ENCODE data around the gene CSRNP3.

Gene CSRNP3

DNA sequence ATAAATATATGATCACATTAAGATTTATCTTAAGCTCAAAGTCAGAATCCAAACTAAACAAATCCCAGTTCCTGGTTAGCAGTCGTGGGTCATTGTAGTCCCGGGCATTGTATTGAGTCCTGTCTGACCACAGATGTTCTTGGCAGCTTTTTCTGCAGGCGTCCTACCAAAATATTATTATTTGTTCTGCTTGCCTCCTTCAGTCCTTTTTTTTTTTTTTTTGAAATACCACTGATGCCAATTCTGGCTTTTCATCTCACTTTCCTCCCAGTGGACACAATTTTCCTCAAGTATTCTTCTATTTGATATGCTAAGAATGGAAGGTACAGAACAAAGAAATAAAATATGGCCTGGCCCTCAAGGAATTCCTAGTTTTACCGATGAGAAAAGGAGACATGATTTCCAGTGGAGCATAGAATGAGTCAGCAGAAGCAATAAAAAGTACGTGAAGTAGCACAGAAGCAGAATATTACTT lies 151.6 kb downstream of the CSRNP3 start:
- no peak overlapping the region for H3K4me3 Mint-ChIP-seq
- ATAC-seq (no peak), DNase-seq (ENCODE audit: low spot score in 2 of 2) (no peak)
- no peaks in the 10 kb centered on the region for H3K36me3 Mint-ChIP-seq
- H3K4me1 Mint-ChIP-seq: no peaks in the 10 kb centered on the region
- H3K27ac Mint-ChIP-seq: no peak overlapping the region
- H3K9me3 Mint-ChIP-seq: no peaks in the 10 kb centered on the region

DNA sequence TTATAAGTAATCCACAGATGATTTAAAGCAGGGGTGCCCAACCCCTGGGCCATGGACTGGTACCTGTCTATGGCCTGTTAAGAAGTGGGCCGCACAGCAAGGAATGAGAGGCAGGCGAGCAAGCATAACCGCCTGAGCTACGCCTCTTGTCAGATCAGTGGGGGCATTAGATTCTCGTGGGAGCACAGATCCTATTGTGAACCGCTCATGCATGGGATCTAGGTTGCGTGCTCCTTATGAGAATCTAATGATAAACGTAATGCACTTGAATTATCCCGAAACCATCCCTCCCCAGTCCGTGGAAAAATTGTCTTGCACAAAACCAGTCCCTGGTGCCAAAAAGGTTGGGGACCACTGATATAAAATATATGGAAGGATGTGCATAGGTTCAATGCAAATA lies 153.7 kb downstream of the CSRNP3 start:
- DNase-seq (ENCODE audit: low spot score in 2 of 2): no peak
- Mint-ChIP-seq H3K4me3 (no peak overlapping the region), H3K4me1 (no peaks in the 10 kb centered on the region), H3K9me3 (no peaks in the 10 kb centered on the region), H3K36me3 (no peaks in the 10 kb centered on the region), H3K27ac (no peak overlapping the region)
- ATAC-seq: no peak

DNA sequence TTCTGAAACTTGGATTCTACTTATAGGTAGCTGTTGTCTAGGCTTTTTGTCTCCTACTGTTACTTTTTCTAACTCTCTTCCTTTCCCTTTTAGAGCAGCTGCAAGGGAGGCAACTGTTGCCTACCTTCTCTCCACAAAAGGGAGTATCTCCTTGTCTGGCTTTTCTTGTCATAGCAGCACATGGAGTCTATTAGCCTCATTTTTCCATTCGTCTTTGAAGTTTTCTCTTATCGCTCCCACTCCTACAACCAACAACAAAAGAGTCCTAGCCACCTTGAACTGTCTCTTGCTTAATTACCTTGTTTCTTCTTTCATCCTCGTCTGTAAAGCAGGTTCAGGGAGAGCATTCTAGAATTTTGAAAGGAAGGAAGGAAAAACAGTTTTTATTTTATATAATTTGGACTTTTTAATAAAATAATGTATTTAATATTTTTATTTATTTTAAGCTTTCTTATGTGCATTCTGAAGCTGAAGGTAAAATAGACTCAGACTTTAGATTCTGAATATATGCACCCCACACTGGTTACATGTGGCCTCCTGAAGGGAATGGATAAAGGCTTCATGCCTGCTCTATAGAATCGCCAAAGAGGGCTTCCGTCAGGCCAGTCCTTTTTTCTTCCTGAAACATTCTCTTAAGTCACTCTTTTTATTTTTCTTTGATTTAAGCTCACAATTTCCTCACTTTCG lies 154.4 kb downstream of the CSRNP3 start:
- no peak for DNase-seq (ENCODE audit: low spot score in 2 of 2)
- Mint-ChIP-seq H3K4me3 (no peak overlapping the region), H3K4me1 (no peaks in the 10 kb centered on the region), H3K27ac (no peak overlapping the region), H3K36me3 (no peaks in the 10 kb centered on the region), H3K9me3 (no peaks in the 10 kb centered on the region)
- ATAC-seq: no peak

GRCh38 chr2:165624470-165624800 lies 154.9 kb downstream of the CSRNP3 start:
- DNase-seq (ENCODE audit: low spot score in 2 of 2) (no peak), ATAC-seq (no peak)
- Mint-ChIP-seq H3K27ac (no peak overlapping the region), H3K36me3 (no peaks in the 10 kb centered on the region), H3K4me1 (no peaks in the 10 kb centered on the region), H3K4me3 (no peak overlapping the region), H3K9me3 (no peaks in the 10 kb centered on the region)

DNA sequence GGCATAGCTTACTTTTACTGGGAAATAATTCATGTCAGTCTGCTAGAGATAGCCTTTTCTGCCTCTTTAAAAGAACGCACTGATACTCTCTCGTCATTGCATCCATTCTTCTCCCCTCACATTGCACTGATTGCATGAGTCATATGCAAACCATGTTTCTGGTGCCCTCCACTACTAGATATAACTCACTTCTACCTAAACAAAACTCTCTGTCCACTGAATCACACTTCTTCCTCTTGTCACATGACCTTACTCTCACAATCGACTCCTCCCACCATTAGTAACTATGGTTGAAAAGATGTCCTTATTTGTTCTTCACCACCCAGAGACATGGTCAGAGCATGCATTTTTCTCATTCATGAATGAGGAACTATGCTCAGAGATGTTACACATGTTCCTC lies 158.0 kb downstream of the CSRNP3 start:
- Mint-ChIP-seq H3K4me3 (no peak overlapping the region), H3K9me3 (no peaks in the 10 kb centered on the region), H3K4me1 (peaks cover 5% of the 10 kb centered on the region), H3K27ac (no peak overlapping the region), H3K36me3 (no peaks in the 10 kb centered on the region)
- ATAC-seq (peak; percentile 46), DNase-seq (ENCODE audit: low spot score in 2 of 2) (no peak)

DNA sequence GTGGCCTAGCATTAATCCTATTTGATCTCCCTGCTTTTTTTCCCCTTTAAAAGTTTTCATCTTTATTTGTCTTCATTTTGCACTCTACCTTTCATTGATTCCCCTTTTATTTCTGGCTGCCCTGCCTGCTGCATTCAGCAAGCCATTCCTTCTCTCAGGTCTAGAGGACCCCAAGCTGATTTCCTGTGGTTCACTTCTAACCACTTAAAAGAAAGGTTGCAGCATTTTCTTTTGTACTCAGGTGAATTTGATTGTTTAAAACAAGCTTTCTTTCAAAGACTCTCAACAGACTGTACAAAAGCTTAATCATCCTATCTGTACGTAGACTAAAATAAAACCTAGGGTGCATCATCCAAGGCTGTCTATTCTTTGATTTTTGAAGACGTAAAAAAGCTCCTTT lies 160.3 kb downstream of the CSRNP3 start:
- DNase-seq (ENCODE audit: low spot score in 2 of 2): no peak
- Mint-ChIP-seq H3K9me3 (no peaks in the 10 kb centered on the region), H3K4me1 (peaks cover 5% of the 10 kb centered on the region), H3K4me3 (no peak overlapping the region), H3K27ac (no peak overlapping the region), H3K36me3 (no peaks in the 10 kb centered on the region)
- no peak for ATAC-seq

DNA sequence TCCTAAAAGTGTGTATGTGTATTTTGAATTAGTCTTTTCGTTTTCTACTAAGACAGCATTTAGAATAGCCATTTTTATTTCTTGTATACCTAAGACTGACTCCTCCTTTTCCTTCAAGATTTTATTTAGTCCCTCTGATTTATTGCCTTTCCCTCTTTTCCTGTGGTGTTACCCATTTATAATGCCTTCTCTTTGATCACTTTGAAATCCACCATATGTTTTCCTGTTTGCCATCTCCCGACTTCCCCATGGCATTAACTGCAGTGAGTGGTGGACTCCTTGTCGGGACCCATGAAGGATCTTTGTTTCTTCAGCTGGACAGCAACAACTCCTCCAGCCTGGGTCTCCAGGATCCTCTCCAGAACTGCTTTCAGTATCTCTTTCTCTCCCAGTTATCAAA lies 160.7 kb downstream of the CSRNP3 start:
- Mint-ChIP-seq H3K4me1 (peaks cover 5% of the 10 kb centered on the region), H3K4me3 (no peak overlapping the region), H3K36me3 (no peaks in the 10 kb centered on the region), H3K9me3 (no peaks in the 10 kb centered on the region), H3K27ac (no peak overlapping the region)
- no peak for DNase-seq (ENCODE audit: low spot score in 2 of 2)
- ATAC-seq: no peak

- no peaks in the 10 kb centered on the region for H3K9me3 Mint-ChIP-seq
- peaks cover 5% of the 10 kb centered on the region for H3K4me1 Mint-ChIP-seq
- H3K27ac Mint-ChIP-seq: no peak overlapping the region
- DNase-seq (ENCODE audit: low spot score in 2 of 2) (no peak), ATAC-seq (no peak)
- H3K4me3 Mint-ChIP-seq: no peak overlapping the region
- H3K36me3 Mint-ChIP-seq: no peaks in the 10 kb centered on the region
These were observed 161.6 kb downstream of the CSRNP3 start for GRCh38 chr2:165631089-165631488.

- ATAC-seq (no peak), DNase-seq (ENCODE audit: low spot score in 2 of 2) (no peak)
- Mint-ChIP-seq H3K27ac (no peak overlapping the region), H3K4me1 (peaks cover 5% of the 10 kb centered on the region), H3K9me3 (no peaks in the 10 kb centered on the region), H3K4me3 (no peak overlapping the region), H3K36me3 (no peaks in the 10 kb centered on the region)
These were observed 163.1 kb downstream of the CSRNP3 start for GRCh38 chr2:165632594-165632993.

- no peak for ATAC-seq
- DNase-seq (ENCODE audit: low spot score in 2 of 2): no peak
- H3K4me3 Mint-ChIP-seq: no peak overlapping the region
These were observed 163.9 kb downstream of the CSRNP3 start for GRCh38 chr2:165633431-165633830.

DNA sequence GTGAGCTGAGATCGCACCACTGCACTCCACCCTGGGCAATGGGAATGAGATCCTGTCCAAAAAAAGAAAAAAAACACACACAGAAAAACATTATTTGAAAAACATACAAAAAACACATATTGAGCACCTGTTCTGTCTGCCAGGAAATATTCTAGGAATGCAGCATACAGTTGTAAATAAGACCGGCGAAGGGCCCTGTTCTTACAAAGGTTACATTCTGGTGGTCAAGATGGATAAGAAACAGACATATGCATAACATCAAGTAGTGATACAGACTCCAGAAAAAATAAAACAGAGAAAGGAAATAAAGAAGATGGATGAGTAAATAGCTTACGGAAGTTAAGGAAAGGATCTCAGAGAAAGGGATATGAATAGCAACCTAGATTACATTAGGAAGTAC lies 164.8 kb downstream of the CSRNP3 start:
- H3K4me1 Mint-ChIP-seq: peaks cover 5% of the 10 kb centered on the region
- DNase-seq (ENCODE audit: low spot score in 2 of 2) (no peak), ATAC-seq (no peak)
- no peaks in the 10 kb centered on the region for H3K36me3 Mint-ChIP-seq
- H3K4me3 Mint-ChIP-seq: no peak overlapping the region
- H3K27ac Mint-ChIP-seq: no peak overlapping the region
- H3K9me3 Mint-ChIP-seq: no peaks in the 10 kb centered on the region

More at GRCh38 chr2:165633431-165633830, 163.9 kb downstream of the CSRNP3 start:
- Mint-ChIP-seq H3K9me3 (no peaks in the 10 kb centered on the region), H3K4me1 (peaks cover 5% of the 10 kb centered on the region), H3K36me3 (no peaks in the 10 kb centered on the region), H3K27ac (no peak overlapping the region)

- no peak for DNase-seq (ENCODE audit: low spot score in 2 of 2)
- Mint-ChIP-seq H3K36me3 (no peaks in the 10 kb centered on the region), H3K4me1 (peaks cover 5% of the 10 kb centered on the region)
These were observed 165.4 kb downstream of the CSRNP3 start for GRCh38 chr2:165634855-165635254.

DNA sequence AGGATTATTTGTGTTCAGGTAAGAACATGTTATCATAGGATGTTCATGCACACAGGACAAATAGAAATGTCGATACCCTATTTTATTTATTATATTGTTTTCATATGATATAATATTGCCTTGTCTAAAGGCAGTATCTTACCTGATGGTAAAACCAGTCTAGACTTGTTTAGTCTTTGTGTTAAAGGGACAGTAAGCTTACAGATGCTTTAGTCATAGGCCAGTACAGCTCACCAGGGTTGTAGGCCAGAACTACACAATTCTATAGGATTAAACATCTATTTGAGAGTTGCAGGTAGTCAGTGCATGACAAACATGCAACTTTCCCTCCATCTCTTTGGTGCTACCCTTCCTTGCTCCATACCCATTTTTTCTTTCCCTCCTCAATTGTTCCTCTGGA lies 166.0 kb downstream of the CSRNP3 start:
- ATAC-seq: peak; percentile 11

More at GRCh38 chr2:165634855-165635254, 165.4 kb downstream of the CSRNP3 start:
- H3K9me3 Mint-ChIP-seq: no peaks in the 10 kb centered on the region
- H3K27ac Mint-ChIP-seq: no peak overlapping the region
- ATAC-seq: peak; percentile 45
- H3K4me3 Mint-ChIP-seq: no peak overlapping the region

DNA sequence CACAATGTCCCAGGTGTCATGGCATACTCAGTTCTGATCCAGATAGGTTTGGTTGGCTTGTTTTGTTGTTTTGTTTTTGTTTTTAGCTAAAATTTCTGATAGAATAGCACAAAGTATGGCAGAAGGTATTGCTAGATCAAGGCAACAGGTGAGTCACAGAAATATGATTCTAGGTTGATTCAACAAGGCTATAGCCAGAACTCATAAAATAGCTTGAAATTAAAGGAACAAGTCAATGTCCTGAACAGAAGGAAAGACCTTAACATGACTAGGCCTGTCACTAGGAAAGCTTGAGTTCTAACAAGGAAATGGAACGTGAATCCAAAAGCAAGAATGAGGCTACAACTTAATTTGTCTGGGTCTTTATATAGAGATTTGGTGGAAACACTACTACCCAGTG lies 167.5 kb downstream of the CSRNP3 start:
- H3K27ac Mint-ChIP-seq: no peak overlapping the region
- no peaks in the 10 kb centered on the region for H3K36me3 Mint-ChIP-seq
- no peak for DNase-seq (ENCODE audit: low spot score in 2 of 2)
- H3K9me3 Mint-ChIP-seq: no peaks in the 10 kb centered on the region
- H3K4me3 Mint-ChIP-seq: no peak overlapping the region
- H3K4me1 Mint-ChIP-seq: no peaks in the 10 kb centered on the region
- no peak for ATAC-seq

More for the DNA sequence above, 166.0 kb downstream of the CSRNP3 start:
- Mint-ChIP-seq H3K9me3 (no peaks in the 10 kb centered on the region), H3K36me3 (no peaks in the 10 kb centered on the region), H3K27ac (no peak overlapping the region), H3K4me1 (peaks cover under 1% of the 10 kb centered on the region), H3K4me3 (no peak overlapping the region)
- DNase-seq (ENCODE audit: low spot score in 2 of 2): no peak

DNA sequence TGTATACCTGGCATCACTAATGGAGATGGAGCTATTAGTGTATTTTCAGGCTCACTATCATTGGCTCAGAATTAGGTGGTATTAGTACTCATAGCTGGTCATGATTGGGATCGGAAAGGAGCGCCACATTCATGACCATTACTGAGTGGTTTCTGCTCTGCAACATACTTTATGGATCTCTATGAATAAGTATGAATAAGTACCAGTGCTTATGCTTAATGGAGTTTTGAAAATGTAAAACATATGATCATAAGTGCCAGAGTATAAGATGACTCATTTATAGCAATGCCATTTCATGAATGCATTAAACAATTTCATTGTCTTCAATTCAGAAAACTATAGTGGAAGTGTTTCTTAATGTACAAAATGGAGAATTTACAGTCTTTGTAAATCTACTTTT lies 167.9 kb downstream of the CSRNP3 start:
- ATAC-seq (no peak), DNase-seq (ENCODE audit: low spot score in 2 of 2) (no peak)
- H3K4me3 Mint-ChIP-seq: no peak overlapping the region
- no peaks in the 10 kb centered on the region for H3K4me1 Mint-ChIP-seq
- no peaks in the 10 kb centered on the region for H3K9me3 Mint-ChIP-seq
- H3K36me3 Mint-ChIP-seq: no peaks in the 10 kb centered on the region
- no peak overlapping the region for H3K27ac Mint-ChIP-seq

DNA sequence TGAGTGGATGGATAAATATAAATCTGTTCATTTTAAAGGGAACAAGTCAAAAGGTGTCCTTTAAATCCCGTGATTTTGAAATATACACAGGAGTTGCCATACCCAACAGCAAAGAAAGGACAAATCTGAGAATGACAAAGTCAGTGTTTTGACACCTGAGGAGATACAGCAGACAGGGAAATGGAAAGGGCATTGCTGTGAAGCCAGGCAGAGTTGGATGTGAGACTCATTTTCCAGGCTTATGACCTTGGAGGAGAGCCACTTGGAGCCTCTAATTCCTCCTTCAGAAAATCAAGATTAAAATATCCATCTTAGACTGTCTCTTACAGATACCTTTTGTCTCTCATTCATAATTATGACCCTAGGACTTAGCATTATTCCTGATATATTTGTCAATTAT lies 170.0 kb downstream of the CSRNP3 start:
- H3K4me3 Mint-ChIP-seq: no peak overlapping the region
- no peak for DNase-seq (ENCODE audit: low spot score in 2 of 2)
- ATAC-seq: no peak
- no peaks in the 10 kb centered on the region for H3K4me1 Mint-ChIP-seq
- no peaks in the 10 kb centered on the region for H3K36me3 Mint-ChIP-seq
- no peak overlapping the region for H3K27ac Mint-ChIP-seq
- H3K9me3 Mint-ChIP-seq: no peaks in the 10 kb centered on the region

Data from stimulated activated effector memory CD8-positive, alpha-beta T cell treated with anti-CD3 and anti-CD28 coated beads, Interleukin-12 subunit alpha, Interleukin-12 subunit beta, amount 100 ng/mL, for 72 hours (primary cell).